T-cell (primary cell): Measurements from ENCODE around the gene CRYBG2. TPM values are rescaled to one million over a fixed set of nuclear protein-coding genes. Genes with fewer than 3 reads are reported as not detected.
A peak's percentile ranks its signal among the peaks of the same experiment; 100 is the strongest.

ENCODE experiments used
- ATAC-seq, 4 experiments: fragments of 200-7000 bp in 3 of 4; fragments of 150-1000 bp in 1 of 4; cut with Tn5 transposase; replicated peaks in 1 of 4; 1 replicate in 3 of 4; 2 replicates in 1 of 4; pipeline ENCODE4 v1.10.0; 2021; ENCODE audit warnings: moderate library complexity in 3 of 4, mild to moderate bottlenecking in 2 of 4, moderate number of reproducible peaks in 1 of 4
- CTCF ChIA-PET, 2 donors: fragments of 300-600 bp; sonication (Branson Sonifier 250); formaldehyde crosslinking; loops; one replicate each; lab custom pipeline; 2022; ENCODE audit warnings: antibody characterized with exemption in 2 of 2; lab: Charles Lee
- POLR2A ChIA-PET, 2 donors: fragments of 300-600 bp; sonication (Branson Sonifier 250); formaldehyde crosslinking; loops; one replicate each; lab custom pipeline; 2022; ENCODE audit warnings: antibody characterized with exemption in 2 of 2; lab: Charles Lee
- DNase-seq, 35 experiments: peaks; one replicate each; pipeline versions ENCODE4 v3.0.0 to v3.0.0-alpha.2; 2013 to 2023
- H3K27ac ChIP-seq: one replicate; pipeline ENCODE4 v1.5.1; 2013; ENCODE audit warnings: low read length
- H3K27me3 ChIP-seq, 2 experiments: replicated peaks in 1 of 2; 1 replicate in 1 of 2; 2 replicates in 1 of 2; pipeline versions ENCODE4 v1.6.1 to v1.7.0; 2013; ENCODE audit warnings: low read length in 1 of 2, mixed read lengths in 1 of 2; ENCODE audit not compliant: control insufficient read depth in 2 of 2, insufficient read depth in 2 of 2; ENCODE audit errors: extremely low read depth in 1 of 2
- H3K36me3 ChIP-seq, 2 donors: 1 replicate in 1 of 2; 2 replicates in 1 of 2; pipeline versions ENCODE4 v1.6.1 to v1.7.0; 2013; ENCODE audit warnings: low read length in 1 of 2; ENCODE audit not compliant: control insufficient read depth in 2 of 2, insufficient read depth in 1 of 2; ENCODE audit errors: extremely low read depth in 1 of 2
- H3K4me1 ChIP-seq, 2 experiments: 1 replicate in 1 of 2; 2 replicates in 1 of 2; pipeline versions ENCODE4 v1.6.1 to v1.7.0; 2013; ENCODE audit warnings: low read length in 2 of 2, mixed read lengths in 1 of 2; ENCODE audit not compliant: insufficient read depth in 2 of 2, control insufficient read depth in 1 of 2; ENCODE audit errors: extremely low read depth in 1 of 2
- H3K4me3 ChIP-seq, 2 donors: 1 replicate in 1 of 2; 2 replicates in 1 of 2; pipeline versions ENCODE4 v1.5.1 to v1.7.0; 2013; ENCODE audit warnings: mild to moderate bottlenecking in 2 of 2, low read length in 1 of 2, moderate library complexity in 1 of 2; ENCODE audit not compliant: control insufficient read depth in 1 of 2; ENCODE audit errors: extremely low read depth in 1 of 2
- H3K9me3 ChIP-seq: 2 replicates; pipeline ENCODE4 v1.7.0; 2013
- H3K27ac Mint-ChIP-seq, 2 donors: one replicate each; pipeline ENCODE4 v1.8.0; 2020 to 2021; ENCODE audit warnings: mild to moderate bottlenecking in 2 of 2, mixed read lengths in 2 of 2
- H3K27me3 Mint-ChIP-seq, 2 donors: one replicate each; pipeline ENCODE4 v1.8.0; 2021 to 2022; ENCODE audit warnings: mixed read lengths in 2 of 2
- H3K36me3 Mint-ChIP-seq: one replicate; pipeline ENCODE4 v1.8.0; 2021; ENCODE audit warnings: mixed read lengths
- H3K4me1 Mint-ChIP-seq, 3 donors: one replicate each; pipeline ENCODE4 v1.8.0; 2020 to 2022; ENCODE audit warnings: mixed read lengths in 3 of 3, mild to moderate bottlenecking in 1 of 3
- H3K4me3 Mint-ChIP-seq, 3 donors: one replicate each; pipeline ENCODE4 v1.8.0; 2020 to 2022; ENCODE audit warnings: mild to moderate bottlenecking in 3 of 3, mixed read lengths in 3 of 3, moderate library complexity in 3 of 3
- H3K9me3 Mint-ChIP-seq, 3 donors: one replicate each; pipeline ENCODE4 v1.8.0; 2020 to 2022; ENCODE audit warnings: mixed read lengths in 3 of 3
- WGBS: methylation state at CpG from one replicate; pipeline ENCODE4 v1.1.5; 2013; ENCODE audit warnings: missing lambda C conversion rate; ENCODE audit not compliant: insufficient coverage; 5-methylcytosine and 5-hydroxymethylcytosine counted together
- total RNA-seq, 35 experiments: library from RNA in 6 of 35; stranded (reverse) in 6 of 35; fragments of 120-200 nt in 1 of 35; gene quantifications; one replicate each; pipeline versions ENCODE4 v1.2.1 to v1.2.4 and lab custom pipeline; 2013 to 2026

CRYBG2 gene
- total RNA-seq, 5 donors from 2014 or later (not counting 1 experiment from before 2014, with no cell fraction given), result 3.0 to 7.3 (median 5.1) TPM

DNA sequence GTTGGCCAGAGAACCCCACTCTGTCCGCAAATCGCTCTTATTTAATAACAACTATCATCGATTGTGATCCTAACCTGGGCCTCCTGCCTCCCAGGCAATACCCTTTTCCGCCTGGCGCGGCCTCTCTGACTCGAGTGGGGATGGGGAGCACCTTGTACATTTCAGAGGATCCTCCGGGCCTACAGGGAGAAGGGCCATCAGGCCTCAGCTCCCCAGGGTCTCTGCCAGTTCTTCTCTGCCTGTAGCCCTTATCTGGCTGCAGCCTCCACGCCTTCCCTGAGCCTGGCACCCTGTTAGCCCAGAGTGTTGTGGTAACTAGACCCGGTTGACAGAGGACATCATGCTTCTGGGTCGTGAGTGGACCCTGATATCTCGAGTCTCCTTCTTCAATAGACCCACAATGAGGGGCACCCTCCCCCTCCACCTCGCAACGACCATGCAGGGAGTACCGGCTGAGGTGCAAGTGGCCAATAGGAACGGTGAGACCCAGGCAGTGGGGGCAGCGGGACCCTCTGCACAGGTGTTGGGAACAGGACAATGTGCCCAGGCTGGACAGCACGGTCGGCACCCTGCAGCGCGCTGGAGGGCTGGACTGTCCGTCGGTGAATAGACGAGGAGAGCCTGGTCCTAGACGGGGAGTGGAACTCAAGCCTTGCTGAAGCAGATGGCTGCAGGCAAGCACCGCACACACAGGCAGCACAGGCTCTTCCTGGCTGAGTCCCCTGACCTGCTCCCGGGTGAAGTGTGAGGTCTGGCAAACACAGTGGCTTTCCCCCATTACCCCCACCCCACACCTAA lies 7.1 kb upstream of the CRYBG2 start:
- peak overlapping the region; percentile 48 to 57 for H3K4me3 ChIP-seq
- H3K4me1 ChIP-seq, result peaks cover 12 to 70% of the 10 kb centered on the region in 2 experiments

DNA sequence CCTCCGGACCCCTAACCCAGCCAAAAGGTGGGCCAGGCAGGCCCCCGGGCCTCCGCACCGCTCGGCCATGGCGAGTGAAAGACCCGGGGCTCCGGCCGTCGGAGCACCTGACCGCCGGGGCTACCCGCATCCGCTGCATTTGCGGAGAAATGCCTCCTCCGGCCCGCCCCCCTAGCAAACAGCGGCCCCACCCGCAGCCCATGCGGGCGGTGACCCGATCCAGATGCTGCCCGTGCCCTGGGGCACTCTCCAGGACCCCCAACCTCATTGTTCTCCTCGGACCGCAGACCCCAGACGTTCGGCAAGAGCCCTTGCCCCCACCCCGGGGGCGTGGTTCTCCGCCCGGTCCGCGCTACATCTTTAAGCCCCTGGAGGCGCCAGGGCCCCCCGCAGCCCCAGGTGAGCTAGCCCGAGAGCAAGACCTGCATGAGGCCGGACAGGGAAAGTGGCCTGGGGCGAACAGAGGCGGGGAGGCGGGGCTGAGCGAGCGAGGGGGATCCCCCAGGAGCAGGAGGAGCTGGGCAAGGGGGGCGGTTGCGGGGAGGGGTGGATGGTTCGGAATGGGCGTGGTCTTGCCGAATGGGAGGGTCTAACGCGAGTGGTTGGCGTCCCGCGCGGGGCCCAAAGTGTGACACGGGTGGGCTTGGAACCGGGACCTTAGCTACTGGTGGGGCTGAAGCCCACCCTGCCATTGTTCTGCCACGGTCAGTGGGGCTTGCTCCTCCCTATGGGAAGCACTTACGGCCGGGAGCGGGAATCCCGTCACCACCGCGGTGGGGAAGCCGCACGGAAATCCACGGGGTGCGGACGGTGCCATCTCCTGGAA lies 6.3 kb upstream of the CRYBG2 start:
- Mint-ChIP-seq H3K9me3 (no peaks in the 10 kb centered on the region), H3K4me3 (peak overlapping the region; percentile 68 to 78 (median 73)), H3K36me3 (no peaks in the 10 kb centered on the region), H3K27me3 (peaks cover 4 to 16% of the 10 kb centered on the region in 2 donors), H3K27ac (peak overlapping the region in 1 of 2 donors; percentile 23), H3K4me1 (peaks cover 51 to 77% (median 58%) of the 10 kb centered on the region in 3 donors)
- Histone ChIP-seq H3K27me3 (peaks cover 0 to 33% of the 10 kb centered on the region in 2 experiments), H3K4me1 (peaks cover 12 to 69% of the 10 kb centered on the region in 2 experiments), H3K27ac (no peak overlapping the region), H3K9me3 (no peaks in the 10 kb centered on the region), H3K36me3 (no peaks in the 10 kb centered on the region), H3K4me3 (peak overlapping the region; percentile 48 to 57)
- DNase-seq (peak in 28 of 35 experiments; percentile 17 to 58 (median 36)), ATAC-seq (peak in 2 of 4 experiments; percentile 15 to 28)
- ChIA-PET CTCF (no interaction called here), POLR2A (no interaction called here)
- WGBS, result 10% methylated on average over 64 of the region's 67 CpGs

More for the DNA sequence above, 7.1 kb upstream of the CRYBG2 start:
- peak overlapping the region; percentile 68 to 78 (median 73) for H3K4me3 Mint-ChIP-seq
- peaks cover 53 to 73% (median 58%) of the 10 kb centered on the region in 3 donors for H3K4me1 Mint-ChIP-seq
- Histone ChIP-seq H3K27me3 (peaks cover 0 to 33% of the 10 kb centered on the region in 2 experiments), H3K27ac (no peak overlapping the region), H3K9me3 (no peaks in the 10 kb centered on the region), H3K36me3 (no peaks in the 10 kb centered on the region)
- H3K36me3 Mint-ChIP-seq, result no peaks in the 10 kb centered on the region
- POLR2A ChIA-PET, result interaction anchor here in 1 of 2 donors (0.6 kb wide), 1 partner anchor 10 kb away, joined by 6 read pairs; no protein-coding TSS in a partner anchor
- ATAC-seq, result no peak
- CTCF ChIA-PET, result interaction anchor here in 1 of 2 donors (1.3 to 1.7 kb wide), 2 partner anchors 18 to 25 kb away, joined by 3 to 4 read pairs; no protein-coding TSS in a partner anchor
- no peak for DNase-seq
- H3K27ac Mint-ChIP-seq, result peak overlapping the region; percentile 39 to 45
- no peaks in the 10 kb centered on the region for H3K9me3 Mint-ChIP-seq
- H3K27me3 Mint-ChIP-seq, result peaks cover 4 to 16% of the 10 kb centered on the region in 2 donors
- WGBS, result 88% methylated on average over 25 of the region's 27 CpGs

DNA sequence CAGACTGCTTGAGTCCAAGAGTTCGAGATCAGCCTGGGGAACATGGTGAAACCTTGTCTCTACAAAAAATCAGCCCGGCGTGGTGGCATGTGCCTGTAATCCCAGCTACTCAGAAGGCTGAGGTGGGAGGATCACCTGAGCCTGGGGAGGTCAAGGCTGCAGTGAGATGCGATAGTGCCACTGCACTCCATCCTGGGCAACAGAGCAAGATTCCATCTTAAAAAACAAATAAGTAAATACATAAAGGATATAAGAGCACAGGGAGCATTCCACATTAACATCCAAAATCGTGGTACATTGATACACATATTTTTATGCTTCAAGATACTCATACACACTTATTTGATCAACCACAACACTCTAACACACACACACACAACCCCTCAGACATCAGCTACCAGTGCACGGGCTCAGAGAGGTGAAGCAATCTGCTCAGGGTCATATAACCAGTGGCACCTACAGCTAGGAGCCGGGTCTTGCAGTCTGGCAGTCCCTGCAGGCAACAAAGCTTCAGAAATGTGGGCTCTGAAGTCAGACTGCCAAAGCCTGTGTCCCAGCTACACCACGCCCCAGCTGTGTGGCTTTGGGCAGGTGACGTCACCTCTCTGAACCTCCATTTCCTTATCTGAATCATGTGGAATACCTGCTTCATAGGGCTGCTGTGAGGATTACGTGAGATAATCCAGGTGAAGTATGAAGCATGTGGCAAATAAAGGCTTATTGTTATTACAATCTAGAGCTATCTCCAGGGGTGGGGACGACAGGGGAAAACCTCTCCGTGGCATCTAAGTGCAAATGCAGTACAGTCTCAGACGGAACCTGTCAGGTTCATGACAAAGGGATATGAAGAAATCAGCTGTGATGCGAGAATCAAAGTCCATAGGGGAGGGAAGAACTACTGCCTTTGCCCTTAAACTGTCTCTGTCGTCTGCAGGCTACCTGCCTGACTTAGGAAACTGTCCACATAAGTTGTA lies 4.8 kb upstream of the CRYBG2 start:
- peak overlapping the region; percentile 29 to 60 for H3K27ac Mint-ChIP-seq
- Histone ChIP-seq H3K36me3 (no peaks in the 10 kb centered on the region), H3K27ac (no peak overlapping the region), H3K4me3 (peak overlapping the region in 1 of 2 donors; percentile 4), H3K4me1 (peaks cover 12 to 54% of the 10 kb centered on the region in 2 experiments), H3K9me3 (no peaks in the 10 kb centered on the region), H3K27me3 (peaks cover 0 to 23% of the 10 kb centered on the region in 2 experiments)
- H3K9me3 Mint-ChIP-seq, result no peaks in the 10 kb centered on the region
- H3K36me3 Mint-ChIP-seq, result no peaks in the 10 kb centered on the region
- ChIA-PET POLR2A (interaction anchor here in 1 of 2 donors (0.6 kb wide), 1 partner anchor 250 kb away, joined by 3 read pairs; no protein-coding TSS in a partner anchor), CTCF (interaction anchor here in 1 of 2 donors (0.6 to 1.4 kb wide), 7 partner anchors 19 to 1971 kb away, joined by 3 to 11 read pairs (median 4); partner anchors contain the start of gene CEP85)
- peaks cover 4 to 16% of the 10 kb centered on the region in 2 donors for H3K27me3 Mint-ChIP-seq
- ATAC-seq, result peak; percentile 76 to 87 (median 82)
- H3K4me3 Mint-ChIP-seq, result peak overlapping the region; percentile 41 to 78 (median 57)
- 34% methylated on average over 6 of the region's 15 CpGs for WGBS
- peaks cover 41 to 63% (median 45%) of the 10 kb centered on the region in 3 donors for H3K4me1 Mint-ChIP-seq
- DNase-seq, result peak; percentile 25 to 86 (median 68)

DNA sequence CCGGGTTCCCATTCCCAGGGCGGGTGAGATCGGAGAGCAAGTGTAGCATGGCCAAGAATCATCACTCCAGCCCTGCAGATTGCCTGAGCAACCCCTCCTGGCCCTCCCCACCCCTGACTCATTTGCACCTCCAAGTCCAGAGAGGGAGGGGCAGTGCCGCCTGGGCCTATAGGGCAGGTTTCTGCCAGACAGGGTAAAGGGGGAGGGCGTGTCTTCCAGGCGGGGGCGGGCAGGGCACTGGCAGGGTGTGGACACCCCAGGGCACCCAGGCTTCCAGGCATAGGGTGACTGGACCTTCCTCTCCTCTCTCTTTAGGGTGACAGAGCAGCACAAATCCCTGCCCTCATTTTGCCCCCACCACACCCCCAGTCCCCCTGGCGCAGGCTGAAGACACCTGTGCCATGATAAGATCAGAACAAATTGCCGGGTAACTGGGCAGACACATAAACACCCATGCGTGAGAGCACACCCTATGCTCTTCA lies 3.2 kb upstream of the CRYBG2 start:
- H3K9me3 Mint-ChIP-seq, result no peaks in the 10 kb centered on the region
- H3K4me3 Mint-ChIP-seq, result no peak overlapping the region
- H3K27me3 Mint-ChIP-seq, result peaks cover 4 to 13% of the 10 kb centered on the region in 2 donors
- peaks cover 7 to 41% of the 10 kb centered on the region in 2 experiments for H3K4me1 ChIP-seq
- no peak for DNase-seq
- H3K27me3 ChIP-seq, result peaks cover 0 to 23% of the 10 kb centered on the region in 2 experiments
- ChIA-PET CTCF (no interaction called here), POLR2A (no interaction called here)
- no peaks in the 10 kb centered on the region for H3K36me3 ChIP-seq
- H3K27ac Mint-ChIP-seq, result peak overlapping the region in 1 of 2 donors; percentile 39
- H3K9me3 ChIP-seq, result no peaks in the 10 kb centered on the region
- 89% methylated on average over 8 of the region's 10 CpGs for WGBS
- H3K4me3 ChIP-seq, result no peak overlapping the region
- H3K27ac ChIP-seq, result no peak overlapping the region
- ATAC-seq, result no peak
- H3K36me3 Mint-ChIP-seq, result no peaks in the 10 kb centered on the region
- peaks cover 29 to 47% (median 33%) of the 10 kb centered on the region in 3 donors for H3K4me1 Mint-ChIP-seq

DNA sequence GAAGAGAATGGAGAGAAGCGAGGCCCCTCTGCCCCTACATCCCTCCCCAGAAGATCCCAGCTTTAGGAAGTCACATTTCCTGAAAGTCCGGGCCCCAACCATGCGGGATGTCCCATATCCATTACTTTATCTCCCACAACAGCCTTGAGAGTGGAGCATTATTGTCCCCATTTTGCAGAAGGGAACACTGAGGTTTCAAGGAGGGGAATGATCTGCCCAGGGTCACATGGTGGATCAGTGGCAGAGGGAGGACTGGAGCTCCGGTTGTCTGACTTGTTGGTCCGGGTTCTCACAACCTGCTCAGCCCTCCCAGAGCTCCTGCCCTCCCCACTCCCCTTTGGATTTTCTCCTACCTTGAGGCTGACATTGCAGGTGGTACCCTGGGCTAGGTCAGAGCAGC lies 2.2 kb upstream of the CRYBG2 start:
- H3K4me3 ChIP-seq, result no peak overlapping the region
- ChIA-PET POLR2A (no interaction called here), CTCF (interaction anchor here in 1 of 2 donors (0.6 kb wide), 1 partner anchor 48 kb away, joined by 3 read pairs; no protein-coding TSS in a partner anchor)
- WGBS, result no CpG with 5 or more reads among the region's 5 CpGs
- no peaks in the 10 kb centered on the region for H3K36me3 ChIP-seq
- Mint-ChIP-seq H3K4me3 (no peak overlapping the region), H3K27ac (peak overlapping the region in 1 of 2 donors; percentile 56), H3K27me3 (peaks cover 4 to 6% of the 10 kb centered on the region in 2 donors), H3K4me1 (peaks cover 23 to 38% (median 26%) of the 10 kb centered on the region in 3 donors), H3K9me3 (no peaks in the 10 kb centered on the region), H3K36me3 (no peaks in the 10 kb centered on the region)
- H3K27ac ChIP-seq, result no peak overlapping the region
- peaks cover 0 to 17% of the 10 kb centered on the region in 2 experiments for H3K27me3 ChIP-seq
- DNase-seq (no peak), ATAC-seq (no peak)
- H3K9me3 ChIP-seq, result no peaks in the 10 kb centered on the region
- H3K4me1 ChIP-seq, result peaks cover 7 to 33% of the 10 kb centered on the region in 2 experiments
